Neural cell (in vitro differentiated cells): ENCODE data around the gene SIVA1.

Source experiments
- POLR2AphosphoS5 ChIP-seq: IDR thresholded peaks from 2 replicates; pipeline ENCODE4 v1.6.1; 2012
- RAD21 ChIP-seq: fragments of 450-650 bp; conservative IDR thresholded peaks from 2 replicates; pipeline ENCODE4 v1.6.1; 2014; ENCODE audit warnings: antibody characterized with exemption, mild to moderate bottlenecking, moderate library complexity
- TAF1 ChIP-seq: IDR thresholded peaks from 2 replicates; pipeline ENCODE4 v1.6.1; 2012; ENCODE audit warnings: low read depth
- TF ChIP-seq, protein P1 (sequence below): fragments of 450-650 bp; IDR thresholded peaks from 2 replicates; pipeline ENCODE4 v1.5.1; 2014; ENCODE audit warnings: antibody characterized with exemption, mild to moderate bottlenecking, moderate library complexity; ENCODE audit not compliant: poor library complexity, severe bottlenecking

DNA sequence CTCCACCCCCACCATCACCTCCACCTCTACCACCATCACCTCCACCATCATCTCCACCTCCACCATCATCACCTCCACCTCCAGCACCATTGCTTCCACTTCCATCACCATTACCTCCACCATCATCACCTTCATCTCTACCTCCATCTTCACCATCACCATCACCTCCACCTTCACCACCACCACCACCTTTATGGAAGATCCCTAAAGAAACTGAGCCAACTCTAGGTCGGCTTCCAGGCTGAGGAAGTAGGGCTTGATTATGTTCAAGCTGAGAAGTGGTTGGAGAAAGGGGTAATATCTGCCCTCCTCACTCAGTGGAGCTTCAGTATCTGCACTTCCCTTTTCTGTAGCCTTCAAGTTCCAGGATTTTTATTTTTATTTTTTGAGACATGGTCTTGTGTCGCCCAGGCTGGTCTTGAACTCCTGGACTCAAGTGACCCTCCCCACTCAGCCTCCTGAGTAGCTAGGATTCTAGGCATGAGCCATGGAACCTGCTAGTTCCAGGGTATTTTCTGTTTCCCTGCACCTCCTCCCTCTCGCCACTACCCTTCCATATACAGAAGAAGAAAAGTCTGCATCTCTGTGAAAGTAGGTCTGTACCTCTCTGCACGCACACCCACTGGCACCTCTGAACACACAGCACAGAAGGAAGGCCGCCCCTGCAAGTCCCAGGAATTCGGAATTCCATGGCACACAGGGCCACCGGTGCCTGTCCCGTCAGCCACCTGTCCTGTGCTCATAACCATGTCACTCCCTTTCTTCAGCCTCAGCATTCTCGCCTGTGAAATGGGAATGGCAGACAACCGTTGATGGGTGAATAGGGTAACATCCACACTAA, 53.9 kb downstream of the SIVA1 start:
- TF ChIP-seq POLR2AphosphoS5 (no peak), TAF1 (no peak), RAD21 (no peak)
- TF ChIP-seq, protein P1, sequence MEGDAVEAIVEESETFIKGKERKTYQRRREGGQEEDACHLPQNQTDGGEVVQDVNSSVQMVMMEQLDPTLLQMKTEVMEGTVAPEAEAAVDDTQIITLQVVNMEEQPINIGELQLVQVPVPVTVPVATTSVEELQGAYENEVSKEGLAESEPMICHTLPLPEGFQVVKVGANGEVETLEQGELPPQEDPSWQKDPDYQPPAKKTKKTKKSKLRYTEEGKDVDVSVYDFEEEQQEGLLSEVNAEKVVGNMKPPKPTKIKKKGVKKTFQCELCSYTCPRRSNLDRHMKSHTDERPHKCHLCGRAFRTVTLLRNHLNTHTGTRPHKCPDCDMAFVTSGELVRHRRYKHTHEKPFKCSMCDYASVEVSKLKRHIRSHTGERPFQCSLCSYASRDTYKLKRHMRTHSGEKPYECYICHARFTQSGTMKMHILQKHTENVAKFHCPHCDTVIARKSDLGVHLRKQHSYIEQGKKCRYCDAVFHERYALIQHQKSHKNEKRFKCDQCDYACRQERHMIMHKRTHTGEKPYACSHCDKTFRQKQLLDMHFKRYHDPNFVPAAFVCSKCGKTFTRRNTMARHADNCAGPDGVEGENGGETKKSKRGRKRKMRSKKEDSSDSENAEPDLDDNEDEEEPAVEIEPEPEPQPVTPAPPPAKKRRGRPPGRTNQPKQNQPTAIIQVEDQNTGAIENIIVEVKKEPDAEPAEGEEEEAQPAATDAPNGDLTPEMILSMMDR = no peak
